IMR-90 (cell line): ENCODE data around the gene ST8SIA4. TPM values are rescaled to one million over a fixed set of nuclear protein-coding genes. Genes with fewer than 3 reads are reported as not detected.

Experiments used
- ATAC-seq: fragments of 200-7000 bp; cut with Tn5 transposase; 2 replicates; pipeline ENCODE4 v1.9.1; 2020; ENCODE audit warnings: low read depth, mild to moderate bottlenecking, moderate library complexity
- BruUV-seq: library from RNA; stranded (reverse); fragments of 400-500 nt; replicated peaks from 2 replicates; lab custom pipeline; 2021; lab: Mats Ljungman, UMichigan
- CTCF ChIA-PET: fragments of 300-600 bp; formaldehyde crosslinking; extraction: SDS; loops from one replicate; lab custom pipeline; 2021; ENCODE audit warnings: antibody characterized with exemption; lab: Yijun Ruan, JAX
- POLR2A ChIA-PET: fragments of 300-600 bp; sonication (Branson Sonifier 250); formaldehyde crosslinking; loops from one replicate; lab custom pipeline; 2022; ENCODE audit warnings: antibody characterized with exemption; ENCODE audit not compliant: unreplicated experiment; lab: Charles Lee
- DNase-seq: peaks from one replicate; pipeline ENCODE4 v3.0.0; 2013
- H2AFZ ChIP-seq: replicated peaks from 2 replicates; pipeline ENCODE3; 2013; ENCODE audit warnings: low read length, mild to moderate bottlenecking; ENCODE audit not compliant: poor library complexity
- H2AK5ac ChIP-seq: 2 replicates; pipeline ENCODE4 v1.6.1; 2013; ENCODE audit warnings: low read depth, low read length, inconsistent platforms
- H2AK9ac ChIP-seq: replicated peaks from 2 replicates; pipeline ENCODE3; 2013; ENCODE audit warnings: mild to moderate bottlenecking, low read depth, low read length, moderate library complexity; ENCODE audit not compliant: poor library complexity
- H2BK120ac ChIP-seq: 2 replicates; pipeline ENCODE4 v1.6.1; 2013; ENCODE audit warnings: low read depth, low read length, inconsistent platforms
- H2BK15ac ChIP-seq: 3 replicates; pipeline ENCODE4 v1.6.1; 2013; ENCODE audit warnings: low read depth, low read length, inconsistent platforms
- H2BK20ac ChIP-seq: 2 replicates; pipeline ENCODE4 v1.6.1; 2013; ENCODE audit warnings: low read depth, mild to moderate bottlenecking, inconsistent platforms, low read length, moderate library complexity
- H2BK5ac ChIP-seq: 2 replicates; pipeline ENCODE4 v1.6.1; 2013; ENCODE audit warnings: mild to moderate bottlenecking, low read depth, low read length, inconsistent platforms; ENCODE audit not compliant: poor library complexity, severe bottlenecking
- H3K14ac ChIP-seq: replicated peaks from 2 replicates; pipeline ENCODE4 v1.6.1; 2013; ENCODE audit warnings: low read depth, low read length, inconsistent platforms
- H3K18ac ChIP-seq: 2 replicates; pipeline ENCODE4 v1.6.1; 2013; ENCODE audit warnings: low read depth, low read length, control low read depth
- H3K23ac ChIP-seq: 2 replicates; pipeline ENCODE4 v1.6.1; 2013; ENCODE audit warnings: low read depth, low read length, inconsistent platforms
- H3K27ac ChIP-seq: 2 replicates; pipeline ENCODE4 v1.5.1; 2013; ENCODE audit warnings: mild to moderate bottlenecking, control low read depth, low read length; ENCODE audit not compliant: insufficient read depth
- H3K27me3 ChIP-seq: 2 replicates; pipeline ENCODE4 v1.6.1; 2013; ENCODE audit warnings: low read length; ENCODE audit not compliant: control insufficient read depth, insufficient read depth
- H3K36me3 ChIP-seq: 2 replicates; pipeline ENCODE4 v1.6.1; 2013; ENCODE audit warnings: low read length, mixed read lengths; ENCODE audit not compliant: control insufficient read depth, insufficient read depth
- H3K4ac ChIP-seq: 2 replicates; pipeline ENCODE4 v1.6.1; 2013; ENCODE audit warnings: low read depth, low read length, inconsistent platforms
- H3K4me1 ChIP-seq: 2 replicates; pipeline ENCODE4 v1.6.1; 2013; ENCODE audit warnings: low read length, mixed read lengths; ENCODE audit not compliant: control insufficient read depth, insufficient read depth
- H3K4me2 ChIP-seq: 2 replicates; pipeline ENCODE4 v1.6.1; 2013; ENCODE audit warnings: low read depth, mild to moderate bottlenecking, control low read depth, low read length, moderate library complexity
- H3K4me3 ChIP-seq: 2 replicates; pipeline ENCODE4 v1.5.1; 2013; ENCODE audit warnings: low read depth, mild to moderate bottlenecking, control low read depth, low read length, moderate library complexity; ENCODE audit not compliant: insufficient read depth
- H3K56ac ChIP-seq: 2 replicates; pipeline ENCODE4 v1.6.1; 2013; ENCODE audit warnings: low read length, inconsistent platforms; ENCODE audit not compliant: insufficient read depth; ENCODE audit errors: extremely low read depth
- H3K79me1 ChIP-seq, 2 experiments: 2 replicates each; pipeline ENCODE4 v1.6.1; 2013; ENCODE audit warnings: low read length in 2 of 2, inconsistent platforms in 1 of 2, low read depth in 1 of 2
- H3K9ac ChIP-seq: 2 replicates; pipeline ENCODE4 v1.6.1; 2013; ENCODE audit warnings: low read depth, low read length, control low read depth
- H3K9me1 ChIP-seq: 2 replicates; pipeline ENCODE4 v1.6.1; 2013; ENCODE audit warnings: low read length, inconsistent platforms; ENCODE audit not compliant: insufficient read depth
- H3K9me3 ChIP-seq: 2 replicates; pipeline ENCODE4 v1.6.1; 2013; ENCODE audit warnings: low read length; ENCODE audit not compliant: control insufficient read depth, insufficient read depth
- H4K20me1 ChIP-seq: 2 replicates; pipeline ENCODE4 v1.6.1; 2013; ENCODE audit warnings: low read length, inconsistent platforms; ENCODE audit not compliant: insufficient read depth
- H4K5ac ChIP-seq: 2 replicates; pipeline ENCODE4 v1.6.1; 2013; ENCODE audit warnings: mild to moderate bottlenecking, low read depth, low read length, control low read depth
- H4K8ac ChIP-seq, 2 experiments: 2 replicates each; pipeline ENCODE4 v1.6.1; 2013; ENCODE audit warnings: low read depth in 2 of 2, low read length in 2 of 2, control low read depth in 1 of 2, inconsistent platforms in 1 of 2
- H4K91ac ChIP-seq: 2 replicates; pipeline ENCODE4 v1.6.1; 2013; ENCODE audit warnings: low read depth, low read length, inconsistent platforms; ENCODE audit not compliant: insufficient read depth
- BHLHE40 ChIP-seq: fragments of 150-350 bp; IDR thresholded peaks from 2 replicates; pipeline ENCODE4 v1.6.1; 2016; ENCODE audit warnings: mild to moderate bottlenecking, low read depth, low read length
- CEBPB ChIP-seq: IDR thresholded peaks from 2 replicates; pipeline ENCODE4 v1.6.1; 2012; ENCODE audit warnings: low read depth, low read length, improper control_type of control experiment
- FOS ChIP-seq: fragments of 150-350 bp; IDR thresholded peaks from 2 replicates; pipeline ENCODE4 v1.6.1; 2016; ENCODE audit warnings: low read depth, low read length
- MAFK ChIP-seq: IDR thresholded peaks from 2 replicates; pipeline ENCODE4 v1.6.1; 2012; ENCODE audit warnings: low read depth, low read length, improper control_type of control experiment
- MXI1 ChIP-seq: IDR thresholded peaks from 2 replicates; pipeline ENCODE4 v1.6.1; 2012; ENCODE audit warnings: low read depth, mild to moderate bottlenecking, low read length, moderate library complexity, borderline replicate concordance
- NFE2L2 ChIP-seq: fragments of 150-350 bp; IDR thresholded peaks from 2 replicates; pipeline ENCODE4 v1.6.1; 2016; ENCODE audit warnings: low read depth, mild to moderate bottlenecking, low read length
- RAD21 ChIP-seq: IDR thresholded peaks from 2 replicates; pipeline ENCODE4 v1.6.1; 2012; ENCODE audit warnings: low read length, improper control_type of control experiment
- RCOR1 ChIP-seq: IDR thresholded peaks from 2 replicates; pipeline ENCODE4 v1.6.1; 2012; ENCODE audit warnings: mild to moderate bottlenecking, low read length, improper control_type of control experiment; ENCODE audit not compliant: insufficient replicate concordance
- SMC3 ChIP-seq: fragments of 150-350 bp; IDR thresholded peaks from 2 replicates; pipeline ENCODE4 v1.6.1; 2016; ENCODE audit warnings: low read depth, mild to moderate bottlenecking, antibody characterized with exemption, low read length, moderate library complexity
- WGBS, 2 experiments: methylation state at CpG; one replicate each; pipeline versions ENCODE4 v1.1.5 to v1.1.7; 2013; ENCODE audit warnings: missing lambda C conversion rate in 2 of 2; ENCODE audit not compliant: insufficient read length in 1 of 2; ENCODE audit errors: extremely low coverage in 2 of 2; 5-methylcytosine and 5-hydroxymethylcytosine counted together
- dilution Hi-C: fragments of 300-500 bp; cut with HindIII; formaldehyde crosslinking; loops from one replicate; pipeline ENCODE4 v1.14.3; 2018; ENCODE audit warnings: low sequenced_read_pairs; ENCODE audit not compliant: unreplicated experiment
- in situ Hi-C: fragments of 300-500 bp; cut with MboI; formaldehyde crosslinking; loops from 3 replicates; pipeline ENCODE4 v1.14.3; 2019; ENCODE audit warnings: low sequenced_read_pairs, inconsistent platforms, mixed read lengths
- intact Hi-C: fragments of 100-400 bp; cut with micrococcal nuclease; formaldehyde crosslinking; loops from 2 replicates; pipeline ENCODE4 v1.10.0; 2022
- polyA plus RNA-seq, 3 experiments: library from polyadenylated mRNA; depleted of rRNA; stranded (reverse); fragments of >200 nt; gene quantifications; 2 replicates each; pipeline ENCODE4 v1.2.3, GENCODE V29; 2012; ENCODE audit warnings: low replicate concordance in 1 of 3
- total RNA-seq: library from RNA; depleted of rRNA; stranded (reverse); fragments of >200 nt; gene quantifications from 2 replicates; pipeline ENCODE4 v1.2.3, GENCODE V29; 2012
- TF ChIP-seq, protein P1 (sequence below): conservative IDR thresholded peaks from 2 replicates; pipeline ENCODE4 v1.5.1; 2012; ENCODE audit warnings: mild to moderate bottlenecking, low read depth, low read length, improper control_type of control experiment

ST8SIA4 gene
- total and polyA plus RNA-seq, 2 of the 4 experiments (the other 2 are of a cell fraction) = 0.02 to 0.18 TPM

GRCh38 chr5:100909034-100909433 is 6.0 kb upstream of the ST8SIA4 start:
- Histone ChIP-seq H4K20me1 (no peaks in the 10 kb centered on the region), H3K27me3 (peaks cover 4% of the 10 kb centered on the region; the same call in 1 of the 2 replicates), H2AK5ac (no peak overlapping the region), H3K79me1 (no peaks in the 10 kb centered on the region), H3K9me1 (no peaks in the 10 kb centered on the region), H3K18ac (no peak overlapping the region), H3K9ac (no peak overlapping the region), H3K9me3 (no peaks in the 10 kb centered on the region), H3K14ac (no peak overlapping the region), H2BK20ac (no peak overlapping the region), H3K4me2 (no peak overlapping the region), H3K4me1 (no peaks in the 10 kb centered on the region), H2AFZ (no peak overlapping the region), H2AK9ac (no peak overlapping the region), H2BK5ac (no peak overlapping the region), H4K5ac (no peak overlapping the region), H3K4ac (no peak overlapping the region), H4K91ac (no peak overlapping the region), H4K8ac (no peak overlapping the region), H2BK15ac (no peak overlapping the region), H3K27ac (no peak overlapping the region), H3K4me3 (no peak overlapping the region), H2BK120ac (no peak overlapping the region), H3K36me3 (no peaks in the 10 kb centered on the region), H3K56ac (no peak overlapping the region), H3K23ac (no peak overlapping the region)
- no peak for ATAC-seq
- no peak for DNase-seq
- BruUV-seq = no TSS peak
- no CpG with 5 or more reads among the region's 4 CpGs for WGBS, 2 experiments
- TF ChIP-seq BHLHE40 = no peak
- TF ChIP-seq MXI1 = no peak
- TF ChIP-seq, protein P1, sequence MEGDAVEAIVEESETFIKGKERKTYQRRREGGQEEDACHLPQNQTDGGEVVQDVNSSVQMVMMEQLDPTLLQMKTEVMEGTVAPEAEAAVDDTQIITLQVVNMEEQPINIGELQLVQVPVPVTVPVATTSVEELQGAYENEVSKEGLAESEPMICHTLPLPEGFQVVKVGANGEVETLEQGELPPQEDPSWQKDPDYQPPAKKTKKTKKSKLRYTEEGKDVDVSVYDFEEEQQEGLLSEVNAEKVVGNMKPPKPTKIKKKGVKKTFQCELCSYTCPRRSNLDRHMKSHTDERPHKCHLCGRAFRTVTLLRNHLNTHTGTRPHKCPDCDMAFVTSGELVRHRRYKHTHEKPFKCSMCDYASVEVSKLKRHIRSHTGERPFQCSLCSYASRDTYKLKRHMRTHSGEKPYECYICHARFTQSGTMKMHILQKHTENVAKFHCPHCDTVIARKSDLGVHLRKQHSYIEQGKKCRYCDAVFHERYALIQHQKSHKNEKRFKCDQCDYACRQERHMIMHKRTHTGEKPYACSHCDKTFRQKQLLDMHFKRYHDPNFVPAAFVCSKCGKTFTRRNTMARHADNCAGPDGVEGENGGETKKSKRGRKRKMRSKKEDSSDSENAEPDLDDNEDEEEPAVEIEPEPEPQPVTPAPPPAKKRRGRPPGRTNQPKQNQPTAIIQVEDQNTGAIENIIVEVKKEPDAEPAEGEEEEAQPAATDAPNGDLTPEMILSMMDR = no peak
- TF ChIP-seq SMC3 = no peak
- no peak for TF ChIP-seq RCOR1
- no peak for TF ChIP-seq NFE2L2
- no peak for TF ChIP-seq MAFK
- TF ChIP-seq CEBPB = no peak
- TF ChIP-seq RAD21 = no peak
- TF ChIP-seq FOS = no peak
- POLR2A ChIA-PET = no interaction called here
- dilution Hi-C loops (no loop called here), intact Hi-C loops (no loop called here), in situ Hi-C loops (no loop called here)
- CTCF ChIA-PET = no interaction called here
